ENCODE results near the gene LRRC63.

LRRC63 gene

GRCh38 chr13:46313432-46314257 is 101.9 kb downstream of the LRRC63 start:
- no peak for DNase-seq

GRCh38 chr13:46314587-46314986 is 102.9 kb downstream of the LRRC63 start:
- DNase-seq = no peak

DNA sequence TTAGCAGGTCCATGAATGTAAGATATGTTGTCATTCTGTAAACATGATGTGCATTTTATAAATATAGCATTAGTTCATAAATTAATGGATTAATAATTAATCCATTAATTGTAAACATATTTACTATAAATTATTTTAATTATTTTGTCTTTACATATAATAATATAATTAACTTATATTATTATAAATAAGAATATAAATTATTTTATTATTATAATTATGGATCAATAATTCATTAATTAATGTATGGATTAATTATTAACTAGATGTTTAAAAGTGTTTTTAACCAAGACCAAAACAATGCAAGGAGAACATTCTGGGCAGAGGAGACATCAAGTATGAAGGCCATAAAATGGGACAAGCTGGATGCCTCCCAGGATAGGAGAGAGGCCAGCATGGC is 103.3 kb downstream of the LRRC63 start:
- no peak for DNase-seq

DNA sequence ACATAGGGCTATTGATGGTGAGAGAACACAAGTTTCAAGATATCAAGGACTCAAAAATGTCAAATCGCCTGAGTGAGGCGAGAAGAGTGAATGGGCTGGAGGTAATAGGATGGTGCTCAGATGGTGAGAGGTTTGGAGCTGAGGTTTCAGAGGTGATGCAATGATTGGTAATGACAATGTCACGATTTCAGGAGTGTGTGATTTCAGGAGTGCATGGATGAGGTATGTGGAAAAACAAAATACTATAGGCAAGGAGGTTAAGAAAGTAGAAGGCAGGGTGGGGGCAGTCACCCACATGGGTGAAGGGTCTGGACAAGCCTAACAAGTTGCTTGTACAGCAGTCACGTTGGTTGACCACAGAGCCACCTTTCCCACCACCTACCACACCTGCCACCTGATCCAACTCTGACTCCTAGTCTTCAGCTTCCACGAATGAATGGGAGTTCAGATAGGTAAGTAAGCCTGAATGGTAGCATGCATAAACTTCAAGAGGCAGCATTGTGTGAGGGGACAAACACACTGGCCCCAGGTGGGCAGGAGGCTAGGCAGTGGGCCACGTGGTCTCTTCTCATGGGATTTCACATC is 103.9 kb downstream of the LRRC63 start:
- DNase-seq = no peak

DNA sequence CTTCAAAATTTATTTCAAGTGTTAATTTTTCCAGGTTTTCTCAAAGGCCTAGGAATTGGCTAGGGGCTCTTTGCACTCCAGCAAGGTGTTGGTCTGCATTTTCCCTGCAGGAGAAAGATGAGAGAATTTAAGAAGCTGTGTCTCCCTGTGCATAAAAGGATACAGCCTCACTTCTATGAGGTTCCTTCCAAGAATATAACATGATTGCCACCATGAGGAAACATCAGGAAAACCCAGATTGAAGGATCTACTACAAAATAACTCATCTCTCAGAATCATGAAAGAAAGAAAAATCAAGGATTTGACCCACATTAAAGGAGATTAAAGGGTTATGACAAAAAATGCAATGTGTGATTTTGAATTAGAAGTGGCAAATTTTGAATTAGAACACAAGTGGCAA is 105.4 kb downstream of the LRRC63 start:
- DNase-seq = no peak

- no peak for DNase-seq
Measured at GRCh38 chr13:46318986-46319385, 107.3 kb downstream of the LRRC63 start.

GRCh38 chr13:46320406-46320805 is 108.7 kb downstream of the LRRC63 start:
- no peak for DNase-seq

DNA sequence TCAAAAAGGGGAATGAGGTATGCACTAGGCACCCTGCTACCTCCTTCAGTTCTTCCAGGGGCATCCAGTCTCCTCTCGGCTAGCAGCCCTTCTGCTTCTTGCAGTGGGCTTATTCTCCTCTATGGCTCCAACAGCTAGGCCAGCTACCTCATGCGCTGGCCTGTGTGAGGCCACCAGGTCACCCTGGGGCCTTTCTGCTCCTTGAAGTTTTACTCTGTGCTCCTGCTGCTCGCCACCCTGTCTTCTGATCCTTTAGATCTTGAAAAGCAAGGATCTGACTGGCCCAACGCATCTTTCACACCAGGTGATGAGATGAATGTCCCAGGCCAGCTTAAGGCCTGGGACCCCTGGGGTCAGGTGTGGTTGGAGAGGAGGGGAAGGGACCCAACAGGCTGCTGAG is 109.1 kb downstream of the LRRC63 start:
- DNase-seq = no peak

GRCh38 chr13:46321494-46322225 is 109.9 kb downstream of the LRRC63 start:
- peak in 1 of 2 experiments; percentile 27 for DNase-seq

GRCh38 chr13:46324976-46325375 is 113.2 kb downstream of the LRRC63 start:
- no peak for DNase-seq

All from NCI-H187 (cell line).